ENCODE measurements around the gene CLDN6.

- no peak for TF ChIP-seq CTCF (conservative IDR thresholded peaks at IDR 0.05; ENCODE audit: low read depth, low read length)
- TF ChIP-seq EZH2 (IDR thresholded peaks at IDR 0.05; ENCODE audit: borderline replicate concordance, low read depth, low read length, poor library complexity, severe bottlenecking): peak; percentile 83
Measured at GRCh38 chr16:3046641-3047386, 28.8 kb upstream of the CLDN6 start.
